Ovary (tissue), 9 donors: ENCODE measurements around the gene TMEM235. TPM values are rescaled to one million over a fixed set of nuclear protein-coding genes. Genes with fewer than 3 reads are reported as not detected.

Experiments
- DNase-seq, 5 donors: peaks; one replicate each; pipeline ENCODE4 v3.0.0-alpha.2; 2019 to 2020
- H3K27ac ChIP-seq, 2 donors: fragments of 200-600 bp; one replicate each; pipeline versions ENCODE4 v1.5.1 to v1.8.0; 2019 to 2022
- H3K27me3 ChIP-seq: fragments of 200-600 bp; one replicate; pipeline ENCODE4 v1.8.0; 2022
- H3K36me3 ChIP-seq: fragments of 200-600 bp; sonication (generic); one replicate; pipeline ENCODE4 v1.5.1; 2019
- H3K4me1 ChIP-seq: one replicate; pipeline ENCODE4 v1.8.1; 2013; ENCODE audit warnings: mild to moderate bottlenecking, moderate library complexity; ENCODE audit not compliant: insufficient read depth
- H3K4me3 ChIP-seq: fragments of 200-600 bp; sonication (generic); one replicate; pipeline ENCODE4 v1.5.1; 2017
- H3K9me3 ChIP-seq, 2 donors: fragments of 200-600 bp in 1 of 2; sonication (generic) in 1 of 2; one replicate each; pipeline versions ENCODE4 v1.5.1 to v1.8.1; 2013 to 2019; ENCODE audit warnings: mild to moderate bottlenecking in 1 of 2, moderate library complexity in 1 of 2
- CTCF ChIP-seq, 3 donors: fragments of 450-650 bp in 2 of 3; fragments of 200-600 bp in 1 of 3; IDR thresholded peaks; one replicate each; pipeline versions ENCODE4 v1.5.1 to v1.8.0; 2016 to 2022; ENCODE audit warnings: antibody characterized with exemption in 3 of 3, mild to moderate bottlenecking in 1 of 3
- EP300 ChIP-seq: sonication (generic); formaldehyde crosslinking; IDR thresholded peaks from one replicate; pipeline ENCODE4 v1.6.1; 2017; ENCODE audit warnings: antibody characterized with exemption
- POLR2A ChIP-seq: fragments of 450-650 bp; IDR thresholded peaks from one replicate; pipeline ENCODE4 v1.6.1; 2017; ENCODE audit warnings: antibody characterized with exemption, mild to moderate bottlenecking, moderate library complexity
- WGBS, 3 donors: extraction: QIAGEN DNeasy Blood & Tissue Kit in 1 of 3; methylation state at CpG; one replicate each; pipeline versions ENCODE4 v1.1.5 to v1.1.7; 2013 to 2017; 5-methylcytosine and 5-hydroxymethylcytosine counted together
- intact Hi-C, 4 donors: fragments of 100-400 bp; cut with DNase I; formaldehyde crosslinking; loops; one replicate each; pipeline versions ENCODE4 v1.11.0 to v1.15.1; 2022 to 2023
- polyA plus RNA-seq, 2 donors: library from polyadenylated mRNA; stranded (reverse); fragments of 200-250 nt in 1 of 2; fragments of 350-450 nt in 1 of 2; fragmentation: Illumina TruSeq in 1 of 2; extraction: RNeasy Lipid Tissue Mini Kit (QIAGEN cat#74804) in 1 of 2; gene quantifications; one replicate each; pipeline ENCODE4 v1.2.3, GENCODE V29; 2013 to 2014
- total RNA-seq, 7 donors: library from RNA; depleted of rRNA in 2 of 7; stranded (reverse); fragments of >200 nt in 2 of 7; fragmentation: NEBNext Ultra II Directional in 3 of 7; extraction: Animal tissue kit (Norgen Biotek cat#: 25700) in 3 of 7; gene quantifications; one replicate each; pipeline versions ENCODE4 v1.1.0 to v1.2.4, GENCODE V29; 2016 to 2023
- donor health status: DM: no; HTN: no; CAD: no; lungs with moderate emphysema.
- donor health status: DM: no; HTN: no; CAD: no.
- donor health status: Bipolar disorder and iron deficiency.
- donor health status: DM: yes; HTN: yes; CAD: no.
- donor health status: DM: no; HTN: no; CAD: no.
- donor health status: DM: yes; HTN: yes; CAD: no.

TMEM235 gene
- total and polyA plus RNA-seq, 9 donors: 0.07 TPM; not detected in 8

DNA sequence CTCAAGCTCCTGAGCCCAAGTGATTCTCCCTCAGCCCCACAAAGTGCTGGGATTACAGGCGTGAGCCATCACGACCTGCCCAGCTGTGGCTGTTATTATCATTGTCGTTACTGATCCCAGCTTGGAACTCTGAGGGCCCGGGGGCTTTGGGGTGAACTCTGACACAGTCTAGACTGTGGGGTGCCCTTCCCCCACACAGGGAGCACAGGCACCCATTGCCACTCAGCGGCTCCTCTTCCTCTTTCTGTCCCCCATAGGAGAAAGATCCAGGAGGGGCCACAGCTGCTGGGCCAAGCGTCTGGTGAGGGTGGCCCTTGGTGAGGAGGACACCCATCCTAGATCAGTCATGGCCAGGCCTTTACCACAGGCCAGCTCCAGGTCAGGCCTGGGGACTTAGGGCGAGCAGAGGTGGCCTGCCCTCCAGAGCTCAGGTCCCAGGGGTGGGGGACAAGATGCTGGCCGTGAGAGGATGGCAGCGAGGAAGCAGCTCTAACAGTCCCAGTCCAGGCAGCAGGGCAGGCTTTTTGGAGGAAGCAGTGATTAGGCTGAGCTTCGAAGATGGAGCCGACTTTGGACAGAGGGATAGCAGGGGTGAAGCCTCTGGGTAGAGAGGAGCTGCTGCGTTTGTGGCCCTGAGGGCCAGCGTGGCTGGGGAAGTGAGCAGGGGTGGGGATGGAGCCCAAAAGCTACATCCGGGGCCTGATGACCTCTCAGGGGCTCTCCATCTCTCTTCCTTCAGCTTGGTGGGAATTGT, 24.7 kb downstream of the TMEM235 start:
- peak in 2 of 5 donors; percentile 32 to 33 for DNase-seq
- H3K27ac ChIP-seq: peak overlapping the region in 1 of 2 donors; percentile 40
- H3K36me3 ChIP-seq: no peaks in the 10 kb centered on the region
- H3K4me3 ChIP-seq: no peak overlapping the region
- TF ChIP-seq POLR2A (no peak), CTCF (IDR thresholded peaks at IDR 0.05) (no peak), EP300 (no peak)
- H3K27me3 ChIP-seq: no peaks in the 10 kb centered on the region
- peaks cover 18% of the 10 kb centered on the region for H3K4me1 ChIP-seq
- intact Hi-C loops: loop anchor here in 1 of 4 donors (10.0 kb wide), 1 partner anchor 109 kb away; the partner anchor contains the start of gene SOCS3
- no peaks in the 10 kb centered on the region for H3K9me3 ChIP-seq
- 50 to 69% (median 55%) methylated on average over 14 of the region's 14 CpGs for WGBS, 3 donors

- intact Hi-C loops: loop anchor here in 1 of 4 donors (10.0 kb wide), 1 partner anchor 108 kb away; the partner anchor contains the start of gene SOCS3
- DNase-seq: peak in 3 of 5 donors; percentile 54 to 70 (median 58)
- Histone ChIP-seq H3K4me1 (peaks cover 18% of the 10 kb centered on the region), H3K4me3 (no peak overlapping the region), H3K27ac (peak overlapping the region in 1 of 2 donors; percentile 40), H3K9me3 (no peaks in the 10 kb centered on the region), H3K27me3 (no peaks in the 10 kb centered on the region), H3K36me3 (no peaks in the 10 kb centered on the region)
- WGBS, 3 donors: 37 to 50% (median 38%) methylated on average over 18 of the region's 18 CpGs
- TF ChIP-seq POLR2A (no peak), CTCF (IDR thresholded peaks at IDR 0.05) (no peak)
Measured at GRCh38 chr17:78256707-78257591, 25.5 kb downstream of the TMEM235 start.

DNA sequence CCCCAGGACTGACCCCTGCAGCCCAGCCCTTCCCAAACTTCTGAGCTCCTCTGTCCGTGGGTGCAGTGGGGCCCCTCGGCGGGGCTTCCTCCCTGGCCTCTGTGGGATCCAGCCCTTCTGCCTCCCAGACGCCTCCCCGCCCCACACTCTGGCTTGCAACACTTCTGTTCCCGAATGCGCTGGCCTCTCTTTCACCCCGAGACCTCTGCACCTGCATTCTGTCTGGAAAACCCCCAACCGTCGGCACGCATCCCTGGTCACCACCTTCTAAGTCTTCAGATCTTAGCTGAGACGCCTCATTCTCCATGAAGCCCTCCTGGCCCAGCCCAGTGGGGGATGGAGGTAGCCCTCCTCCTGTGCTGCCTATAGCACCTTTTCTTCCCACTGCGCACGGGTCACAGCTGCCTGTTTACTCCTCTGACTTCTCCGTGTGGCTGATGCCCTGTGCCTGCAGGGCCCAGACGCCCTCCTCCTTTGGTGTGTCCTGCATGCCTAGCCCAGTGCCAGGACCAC, 26.4 kb downstream of the TMEM235 start:
- Histone ChIP-seq H3K4me3 (no peak overlapping the region), H3K27me3 (no peaks in the 10 kb centered on the region), H3K27ac (no peak overlapping the region), H3K36me3 (no peaks in the 10 kb centered on the region), H3K9me3 (no peaks in the 10 kb centered on the region), H3K4me1 (peaks cover 18% of the 10 kb centered on the region)
- intact Hi-C loops: loop anchor here in 1 of 4 donors (10.0 kb wide), 1 partner anchor 107 kb away; the partner anchor contains the start of gene SOCS3
- WGBS, 3 donors: 49 to 60% (median 60%) methylated on average over 15 to 16 of the region's 16 CpGs
- no peak for TF ChIP-seq CTCF (IDR thresholded peaks at IDR 0.05)
- TF ChIP-seq POLR2A: no peak
- TF ChIP-seq EP300: no peak
- peak in 3 of 5 donors; percentile 36 to 72 (median 39) for DNase-seq
